Measurements from ENCODE around the gene PROZ.

DNA sequence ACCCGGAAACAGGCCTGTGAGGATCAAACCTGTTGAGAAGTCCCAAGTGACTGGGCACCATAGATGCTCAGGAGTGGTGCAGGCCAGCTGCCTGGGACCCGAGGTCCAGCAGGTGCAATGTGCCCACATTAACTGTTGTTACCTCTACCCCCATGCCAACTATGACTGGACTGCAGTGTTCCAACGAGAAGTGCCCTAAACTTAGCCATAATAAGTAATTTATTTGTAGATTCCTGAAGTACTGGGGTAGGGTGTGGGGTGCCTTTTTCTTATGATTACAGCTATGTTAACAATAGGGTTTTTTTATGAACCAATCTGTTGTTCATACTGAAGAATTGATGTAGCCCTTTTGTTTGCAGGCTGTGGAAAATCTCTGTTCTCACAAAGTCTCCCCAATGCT lies 60.1 kb downstream of the PROZ start:
- TF ChIP-seq, protein P1, sequence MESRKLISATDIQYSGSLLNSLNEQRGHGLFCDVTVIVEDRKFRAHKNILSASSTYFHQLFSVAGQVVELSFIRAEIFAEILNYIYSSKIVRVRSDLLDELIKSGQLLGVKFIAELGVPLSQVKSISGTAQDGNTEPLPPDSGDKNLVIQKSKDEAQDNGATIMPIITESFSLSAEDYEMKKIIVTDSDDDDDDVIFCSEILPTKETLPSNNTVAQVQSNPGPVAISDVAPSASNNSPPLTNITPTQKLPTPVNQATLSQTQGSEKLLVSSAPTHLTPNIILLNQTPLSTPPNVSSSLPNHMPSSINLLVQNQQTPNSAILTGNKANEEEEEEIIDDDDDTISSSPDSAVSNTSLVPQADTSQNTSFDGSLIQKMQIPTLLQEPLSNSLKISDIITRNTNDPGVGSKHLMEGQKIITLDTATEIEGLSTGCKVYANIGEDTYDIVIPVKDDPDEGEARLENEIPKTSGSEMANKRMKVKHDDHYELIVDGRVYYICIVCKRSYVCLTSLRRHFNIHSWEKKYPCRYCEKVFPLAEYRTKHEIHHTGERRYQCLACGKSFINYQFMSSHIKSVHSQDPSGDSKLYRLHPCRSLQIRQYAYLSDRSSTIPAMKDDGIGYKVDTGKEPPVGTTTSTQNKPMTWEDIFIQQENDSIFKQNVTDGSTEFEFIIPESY (IDR thresholded peaks at IDR 0.05; ENCODE audit: borderline replicate concordance, low read depth) = no peak
- no peak for TF ChIP-seq MXI1 (IDR thresholded peaks at IDR 0.05; ENCODE audit: low read depth, low read length)
- TF ChIP-seq, protein P2, sequence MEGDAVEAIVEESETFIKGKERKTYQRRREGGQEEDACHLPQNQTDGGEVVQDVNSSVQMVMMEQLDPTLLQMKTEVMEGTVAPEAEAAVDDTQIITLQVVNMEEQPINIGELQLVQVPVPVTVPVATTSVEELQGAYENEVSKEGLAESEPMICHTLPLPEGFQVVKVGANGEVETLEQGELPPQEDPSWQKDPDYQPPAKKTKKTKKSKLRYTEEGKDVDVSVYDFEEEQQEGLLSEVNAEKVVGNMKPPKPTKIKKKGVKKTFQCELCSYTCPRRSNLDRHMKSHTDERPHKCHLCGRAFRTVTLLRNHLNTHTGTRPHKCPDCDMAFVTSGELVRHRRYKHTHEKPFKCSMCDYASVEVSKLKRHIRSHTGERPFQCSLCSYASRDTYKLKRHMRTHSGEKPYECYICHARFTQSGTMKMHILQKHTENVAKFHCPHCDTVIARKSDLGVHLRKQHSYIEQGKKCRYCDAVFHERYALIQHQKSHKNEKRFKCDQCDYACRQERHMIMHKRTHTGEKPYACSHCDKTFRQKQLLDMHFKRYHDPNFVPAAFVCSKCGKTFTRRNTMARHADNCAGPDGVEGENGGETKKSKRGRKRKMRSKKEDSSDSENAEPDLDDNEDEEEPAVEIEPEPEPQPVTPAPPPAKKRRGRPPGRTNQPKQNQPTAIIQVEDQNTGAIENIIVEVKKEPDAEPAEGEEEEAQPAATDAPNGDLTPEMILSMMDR (IDR thresholded peaks at IDR 0.05) = no peak
- no peak for TF ChIP-seq GATA2 (CRISPR knock-in tag; IDR thresholded peaks at IDR 0.05)
- TF ChIP-seq, protein P3, sequence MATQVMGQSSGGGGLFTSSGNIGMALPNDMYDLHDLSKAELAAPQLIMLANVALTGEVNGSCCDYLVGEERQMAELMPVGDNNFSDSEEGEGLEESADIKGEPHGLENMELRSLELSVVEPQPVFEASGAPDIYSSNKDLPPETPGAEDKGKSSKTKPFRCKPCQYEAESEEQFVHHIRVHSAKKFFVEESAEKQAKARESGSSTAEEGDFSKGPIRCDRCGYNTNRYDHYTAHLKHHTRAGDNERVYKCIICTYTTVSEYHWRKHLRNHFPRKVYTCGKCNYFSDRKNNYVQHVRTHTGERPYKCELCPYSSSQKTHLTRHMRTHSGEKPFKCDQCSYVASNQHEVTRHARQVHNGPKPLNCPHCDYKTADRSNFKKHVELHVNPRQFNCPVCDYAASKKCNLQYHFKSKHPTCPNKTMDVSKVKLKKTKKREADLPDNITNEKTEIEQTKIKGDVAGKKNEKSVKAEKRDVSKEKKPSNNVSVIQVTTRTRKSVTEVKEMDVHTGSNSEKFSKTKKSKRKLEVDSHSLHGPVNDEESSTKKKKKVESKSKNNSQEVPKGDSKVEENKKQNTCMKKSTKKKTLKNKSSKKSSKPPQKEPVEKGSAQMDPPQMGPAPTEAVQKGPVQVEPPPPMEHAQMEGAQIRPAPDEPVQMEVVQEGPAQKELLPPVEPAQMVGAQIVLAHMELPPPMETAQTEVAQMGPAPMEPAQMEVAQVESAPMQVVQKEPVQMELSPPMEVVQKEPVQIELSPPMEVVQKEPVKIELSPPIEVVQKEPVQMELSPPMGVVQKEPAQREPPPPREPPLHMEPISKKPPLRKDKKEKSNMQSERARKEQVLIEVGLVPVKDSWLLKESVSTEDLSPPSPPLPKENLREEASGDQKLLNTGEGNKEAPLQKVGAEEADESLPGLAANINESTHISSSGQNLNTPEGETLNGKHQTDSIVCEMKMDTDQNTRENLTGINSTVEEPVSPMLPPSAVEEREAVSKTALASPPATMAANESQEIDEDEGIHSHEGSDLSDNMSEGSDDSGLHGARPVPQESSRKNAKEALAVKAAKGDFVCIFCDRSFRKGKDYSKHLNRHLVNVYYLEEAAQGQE (IDR thresholded peaks at IDR 0.05; ENCODE audit: low read depth, low read length) = no peak
- no peak for TF ChIP-seq RFX5 (IDR thresholded peaks at IDR 0.05; ENCODE audit: low read length)
- TF ChIP-seq EP300 (IDR thresholded peaks at IDR 0.05; ENCODE audit: borderline replicate concordance in 1 of 2, low read depth in 1 of 2, low read length in 1 of 2) = no peak
- TF ChIP-seq RXRA (IDR thresholded peaks at IDR 0.05; ENCODE audit: borderline replicate concordance, low read depth) = no peak
- TF ChIP-seq SMC3 (IDR thresholded peaks at IDR 0.05; ENCODE audit: low read depth, low read length) = no peak
- TF ChIP-seq, protein P4, sequence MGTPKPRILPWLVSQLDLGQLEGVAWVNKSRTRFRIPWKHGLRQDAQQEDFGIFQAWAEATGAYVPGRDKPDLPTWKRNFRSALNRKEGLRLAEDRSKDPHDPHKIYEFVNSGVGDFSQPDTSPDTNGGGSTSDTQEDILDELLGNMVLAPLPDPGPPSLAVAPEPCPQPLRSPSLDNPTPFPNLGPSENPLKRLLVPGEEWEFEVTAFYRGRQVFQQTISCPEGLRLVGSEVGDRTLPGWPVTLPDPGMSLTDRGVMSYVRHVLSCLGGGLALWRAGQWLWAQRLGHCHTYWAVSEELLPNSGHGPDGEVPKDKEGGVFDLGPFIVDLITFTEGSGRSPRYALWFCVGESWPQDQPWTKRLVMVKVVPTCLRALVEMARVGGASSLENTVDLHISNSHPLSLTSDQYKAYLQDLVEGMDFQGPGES (IDR thresholded peaks at IDR 0.05; ENCODE audit: low read depth, low read length) = no peak
- TF ChIP-seq TAF1 (IDR thresholded peaks at IDR 0.05; ENCODE audit: borderline replicate concordance, low read depth, low read length) = no peak

Data from SK-N-SH (cell line).